GM12891 (cell line): Measurements from ENCODE around the gene CAMK1.

Source experiments
- DNase-seq: peaks from one replicate; pipeline ENCODE4 v3.0.0; 2011; ENCODE audit warnings: low spot score; ENCODE audit not compliant: insufficient read length
- FAIRE-seq: peaks from 2 replicates; lab custom pipeline; 2011; peaks lifted over from hg19 to GRCh38; lab: Jason Lieb, UNC
- PAX5 ChIP-seq: IDR thresholded peaks from 2 replicates; pipeline ENCODE4 v1.6.1; 2011; ENCODE audit warnings: low read length, moderate library complexity, mild to moderate bottlenecking; ENCODE audit not compliant: insufficient read depth, severe bottlenecking
- POLR2A ChIP-seq: IDR thresholded peaks from 2 replicates; pipeline ENCODE4 v1.6.1; 2011; ENCODE audit warnings: low read depth, low read length, control low read depth
- POLR2AphosphoS5 ChIP-seq: IDR thresholded peaks from 2 replicates; pipeline ENCODE4 v1.6.1; 2011; ENCODE audit warnings: low read depth, low read length, control low read depth
- POU2F2 ChIP-seq: IDR thresholded peaks from 2 replicates; pipeline ENCODE4 v1.6.1; 2011; ENCODE audit warnings: low read depth, mild to moderate bottlenecking, control low read depth, low read length, moderate library complexity
- SPI1 ChIP-seq: IDR thresholded peaks from 2 replicates; pipeline ENCODE4 v1.6.1; 2011; ENCODE audit warnings: low read depth, low read length, control low read depth
- TAF1 ChIP-seq: IDR thresholded peaks from 2 replicates; pipeline ENCODE4 v1.6.1; 2011; ENCODE audit warnings: low read depth, low read length, control low read depth

CAMK1 gene

GRCh38 chr3:9808345-9809037, 38.7 kb upstream of the CAMK1 start:
- FAIRE-seq = peak; percentile 60
- TF ChIP-seq POLR2A (peak; percentile 46), POLR2AphosphoS5 (peak; percentile 47; the same call in 1 of the 2 replicates), PAX5 (no peak), TAF1 (no peak), SPI1 (no peak), POU2F2 (peak; percentile 67)
- peak; percentile 56 for DNase-seq

GRCh38 chr3:9807981-9808344, 38.2 kb upstream of the CAMK1 start:
- FAIRE-seq (no peak), DNase-seq (no peak)
- TF ChIP-seq POU2F2 (no peak), SPI1 (no peak)

GRCh38 chr3:9806688-9807589, 37.2 kb upstream of the CAMK1 start:
- TF ChIP-seq TAF1 (no peak), POLR2A (no peak; the same call in 1 of the 2 replicates), SPI1 (no peak)
- DNase-seq = no peak
- no peak for FAIRE-seq

GRCh38 chr3:9806137-9806536, 36.4 kb upstream of the CAMK1 start:
- TF ChIP-seq SPI1 = no peak
- TF ChIP-seq POLR2AphosphoS5 = no peak
- TF ChIP-seq POU2F2 = no peak
- TF ChIP-seq PAX5 = no peak
- no peak for TF ChIP-seq TAF1
- TF ChIP-seq POLR2A = no peak
- no peak for FAIRE-seq

GRCh38 chr3:9804996-9805395, 35.2 kb upstream of the CAMK1 start:
- no peak for FAIRE-seq

More at GRCh38 chr3:9806137-9806536, 36.4 kb upstream of the CAMK1 start:
- DNase-seq = no peak

GRCh38 chr3:9803494-9803893, 33.7 kb upstream of the CAMK1 start:
- no peak for TF ChIP-seq SPI1
- TF ChIP-seq POU2F2 = no peak
- no peak for TF ChIP-seq TAF1
- no peak for TF ChIP-seq POLR2A
- no peak for TF ChIP-seq POLR2AphosphoS5
- TF ChIP-seq PAX5 = no peak
- DNase-seq = no peak
- FAIRE-seq = no peak

More at GRCh38 chr3:9804996-9805395, 35.2 kb upstream of the CAMK1 start:
- no peak for DNase-seq
- TF ChIP-seq POLR2A (no peak), PAX5 (no peak), TAF1 (no peak), POU2F2 (no peak), SPI1 (no peak), POLR2AphosphoS5 (no peak)

GRCh38 chr3:9800529-9800928, 30.8 kb upstream of the CAMK1 start:
- TF ChIP-seq TAF1 (no peak), POU2F2 (no peak), POLR2AphosphoS5 (no peak), SPI1 (no peak), POLR2A (no peak), PAX5 (no peak)
- DNase-seq (no peak), FAIRE-seq (no peak)

- FAIRE-seq (no peak), DNase-seq (no peak)
- TF ChIP-seq POLR2AphosphoS5 = no peak
- TF ChIP-seq PAX5 = no peak
- TF ChIP-seq TAF1 = no peak
Observed at GRCh38 chr3:9797196-9797945, 27.6 kb upstream of the CAMK1 start.

- FAIRE-seq (no peak), DNase-seq (no peak)
- TF ChIP-seq SPI1 = peak; percentile 81
- no peak for TF ChIP-seq PAX5
- no peak for TF ChIP-seq TAF1
Observed at GRCh38 chr3:9795207-9795606, 25.5 kb upstream of the CAMK1 start.

- no peak for DNase-seq
- no peak for FAIRE-seq
- TF ChIP-seq TAF1 (no peak), SPI1 (no peak), POLR2AphosphoS5 (no peak), PAX5 (no peak), POU2F2 (no peak), POLR2A (0 out of 2 replicates have a peak, but pooled peaks have one; percentile 20)
Observed at GRCh38 chr3:9794400-9794799, 24.7 kb upstream of the CAMK1 start.
